Loucy (cell line): ENCODE results near the gene ABI3.

Experiments
- EZH2phosphoT487 ChIP-seq: fragments of 200-600 bp; IDR thresholded peaks from 2 replicates; pipeline ENCODE4 v1.6.1; 2018; ENCODE audit warnings: antibody characterized with exemption, mild to moderate bottlenecking, moderate library complexity, borderline replicate concordance
- TF ChIP-seq, protein P1 (sequence below): fragments of 200-600 bp; sonication (generic); conservative IDR thresholded peaks from 2 replicates; pipeline ENCODE4 v1.5.1; 2014; ENCODE audit warnings: mild to moderate bottlenecking, antibody characterized with exemption, low read length

DNA sequence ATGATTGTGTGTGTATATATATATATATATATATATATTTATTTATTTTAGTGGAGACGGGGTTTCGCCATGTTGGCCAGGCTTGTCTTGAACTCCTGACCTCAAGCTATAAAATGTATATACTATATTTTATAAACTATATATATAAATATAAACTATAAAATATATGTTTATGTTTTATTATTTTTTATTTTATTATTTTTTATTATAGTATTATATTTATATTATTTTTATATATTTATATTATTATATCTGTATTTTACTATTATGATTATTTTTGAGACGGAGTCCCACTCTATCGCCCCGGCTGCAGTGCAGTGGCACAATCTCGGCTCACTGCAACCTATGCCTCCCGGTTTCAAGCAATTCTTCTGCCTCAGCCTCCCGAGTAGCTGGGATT, 30.5 kb downstream of the ABI3 start:
- TF ChIP-seq, protein P1, sequence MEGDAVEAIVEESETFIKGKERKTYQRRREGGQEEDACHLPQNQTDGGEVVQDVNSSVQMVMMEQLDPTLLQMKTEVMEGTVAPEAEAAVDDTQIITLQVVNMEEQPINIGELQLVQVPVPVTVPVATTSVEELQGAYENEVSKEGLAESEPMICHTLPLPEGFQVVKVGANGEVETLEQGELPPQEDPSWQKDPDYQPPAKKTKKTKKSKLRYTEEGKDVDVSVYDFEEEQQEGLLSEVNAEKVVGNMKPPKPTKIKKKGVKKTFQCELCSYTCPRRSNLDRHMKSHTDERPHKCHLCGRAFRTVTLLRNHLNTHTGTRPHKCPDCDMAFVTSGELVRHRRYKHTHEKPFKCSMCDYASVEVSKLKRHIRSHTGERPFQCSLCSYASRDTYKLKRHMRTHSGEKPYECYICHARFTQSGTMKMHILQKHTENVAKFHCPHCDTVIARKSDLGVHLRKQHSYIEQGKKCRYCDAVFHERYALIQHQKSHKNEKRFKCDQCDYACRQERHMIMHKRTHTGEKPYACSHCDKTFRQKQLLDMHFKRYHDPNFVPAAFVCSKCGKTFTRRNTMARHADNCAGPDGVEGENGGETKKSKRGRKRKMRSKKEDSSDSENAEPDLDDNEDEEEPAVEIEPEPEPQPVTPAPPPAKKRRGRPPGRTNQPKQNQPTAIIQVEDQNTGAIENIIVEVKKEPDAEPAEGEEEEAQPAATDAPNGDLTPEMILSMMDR: no peak
- no peak for TF ChIP-seq EZH2phosphoT487
